NT2/D1 (cell line): ENCODE results near the gene ADAMTS4.

Experiments used
- DNase-seq: peaks from one replicate; pipeline ENCODE4 v3.0.0-alpha.2; 2011; ENCODE audit warnings: low read depth, low spot score
- H3K27me3 ChIP-seq: 2 replicates; pipeline ENCODE4 v1.6.0; 2011; ENCODE audit warnings: mild to moderate bottlenecking; ENCODE audit not compliant: insufficient read length, insufficient read depth
- H3K36me3 ChIP-seq: 2 replicates; pipeline ENCODE4 v1.6.1; 2011; ENCODE audit warnings: mild to moderate bottlenecking, low read length, mixed read lengths; ENCODE audit not compliant: insufficient read depth, insufficient read length
- H3K4me1 ChIP-seq: 2 replicates; pipeline ENCODE4 v1.5.1; 2011; ENCODE audit not compliant: insufficient read depth, insufficient read length
- H3K4me3 ChIP-seq: 2 replicates; pipeline ENCODE4 v1.5.1; 2011; ENCODE audit warnings: low read depth; ENCODE audit not compliant: insufficient read length
- H3K9ac ChIP-seq: 2 replicates; pipeline ENCODE4 v1.6.0; 2011; ENCODE audit warnings: low read depth; ENCODE audit not compliant: insufficient read length
- H3K9me3 ChIP-seq: 2 replicates; pipeline ENCODE4 v1.5.1; 2011; ENCODE audit warnings: mild to moderate bottlenecking, low read length; ENCODE audit not compliant: insufficient read depth
- SUZ12 ChIP-seq: IDR thresholded peaks from 2 replicates; pipeline ENCODE4 v1.6.1; 2011; ENCODE audit not compliant: insufficient read length, insufficient read depth; ENCODE audit errors: extremely low read depth
- YY1 ChIP-seq: IDR thresholded peaks from 2 replicates; pipeline ENCODE4 v1.6.1; 2011; ENCODE audit not compliant: insufficient read length, insufficient read depth
- ZNF274 ChIP-seq: IDR thresholded peaks from 2 replicates; pipeline ENCODE4 v1.6.1; 2011; ENCODE audit warnings: mild to moderate bottlenecking, low read depth, low read length

Gene ADAMTS4

DNA sequence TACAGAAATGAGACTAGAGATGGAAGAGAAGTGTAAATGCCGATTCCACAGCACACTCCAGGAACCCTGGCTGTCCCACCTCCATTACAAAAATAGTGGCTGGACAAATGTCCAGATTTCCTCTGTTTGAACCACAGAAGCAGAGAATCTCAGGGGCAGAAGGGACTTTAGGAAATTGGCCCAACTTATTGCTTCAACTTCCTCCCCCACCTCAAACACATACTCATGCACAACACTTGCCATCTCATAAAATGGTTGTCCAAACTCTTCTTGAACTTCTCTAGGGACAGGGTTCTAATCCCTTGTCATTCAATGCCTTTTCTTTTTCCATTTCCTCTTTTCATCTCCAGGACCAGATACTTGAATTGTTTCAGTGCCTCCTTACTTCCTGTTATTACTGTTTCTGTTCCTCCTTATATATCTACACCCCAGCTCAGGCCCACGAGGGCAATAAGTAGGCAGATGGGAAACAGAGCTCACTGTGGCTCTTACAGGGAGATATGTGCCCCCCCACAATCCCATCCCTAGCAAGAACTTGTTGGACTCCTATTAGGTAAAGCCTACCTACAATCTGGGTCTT is 13.0 kb downstream of the ADAMTS4 start:
- no peaks in the 10 kb centered on the region for H3K9me3 ChIP-seq
- peaks cover 1% of the 10 kb centered on the region for H3K4me1 ChIP-seq
- H3K4me3 ChIP-seq: no peak overlapping the region
- TF ChIP-seq ZNF274 (no peak), YY1 (no peak), SUZ12 (no peak)
- DNase-seq: no peak
- H3K27me3 ChIP-seq: no peaks in the 10 kb centered on the region
- peaks cover 8% of the 10 kb centered on the region for H3K36me3 ChIP-seq
- no peak overlapping the region for H3K9ac ChIP-seq

DNA sequence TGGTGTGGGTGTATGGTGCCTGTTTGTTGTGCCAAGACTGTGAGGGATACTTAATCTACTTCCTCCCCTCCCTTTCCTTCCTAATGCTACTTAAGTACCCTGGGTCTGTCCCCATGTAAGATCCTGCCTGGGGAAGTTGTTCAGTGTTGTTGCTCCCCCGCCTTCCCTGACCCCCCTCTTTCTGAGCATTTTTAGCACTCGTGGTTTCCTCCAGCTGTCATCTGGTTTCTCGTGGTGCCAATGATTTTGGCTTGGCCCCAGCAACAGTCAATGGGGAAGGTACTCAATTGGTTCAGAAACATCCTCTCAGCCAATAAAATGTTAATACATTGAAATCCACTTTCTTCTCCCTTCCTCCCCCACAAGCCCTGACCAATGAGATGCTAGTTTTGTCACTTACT is 13.6 kb downstream of the ADAMTS4 start:
- H3K4me1 ChIP-seq: no peaks in the 10 kb centered on the region
- no peaks in the 10 kb centered on the region for H3K27me3 ChIP-seq
- H3K36me3 ChIP-seq: peaks cover 4% of the 10 kb centered on the region
- H3K9ac ChIP-seq: no peak overlapping the region
- no peak for DNase-seq
- H3K9me3 ChIP-seq: no peaks in the 10 kb centered on the region
- no peak overlapping the region for H3K4me3 ChIP-seq
- TF ChIP-seq ZNF274: no peak
- no peak for TF ChIP-seq YY1
- TF ChIP-seq SUZ12: no peak

- Histone ChIP-seq H3K9me3 (no peaks in the 10 kb centered on the region), H3K4me3 (no peak overlapping the region), H3K36me3 (no peaks in the 10 kb centered on the region), H3K4me1 (no peaks in the 10 kb centered on the region), H3K27me3 (no peaks in the 10 kb centered on the region), H3K9ac (no peak overlapping the region)
- DNase-seq: no peak
- TF ChIP-seq YY1 (no peak), SUZ12 (no peak), ZNF274 (no peak)
These were observed 16.6 kb downstream of the ADAMTS4 start for GRCh38 chr1:161182214-161182613.

GRCh38 chr1:161180639-161181038 is 18.2 kb downstream of the ADAMTS4 start:
- DNase-seq: no peak
- no peak overlapping the region for H3K9ac ChIP-seq
- TF ChIP-seq YY1 (no peak), ZNF274 (no peak), SUZ12 (no peak)
- H3K4me1 ChIP-seq: peaks cover 8% of the 10 kb centered on the region
- H3K4me3 ChIP-seq: no peak overlapping the region
- H3K36me3 ChIP-seq: peaks cover 9% of the 10 kb centered on the region
- no peaks in the 10 kb centered on the region for H3K27me3 ChIP-seq
- no peaks in the 10 kb centered on the region for H3K9me3 ChIP-seq

- Histone ChIP-seq H3K36me3 (peaks cover 18% of the 10 kb centered on the region), H3K9ac (no peak overlapping the region), H3K9me3 (no peaks in the 10 kb centered on the region), H3K4me3 (no peak overlapping the region), H3K4me1 (peaks cover 8% of the 10 kb centered on the region), H3K27me3 (no peaks in the 10 kb centered on the region)
- DNase-seq: no peak
- TF ChIP-seq SUZ12 (no peak), ZNF274 (no peak), YY1 (no peak)
These were observed 19.2 kb downstream of the ADAMTS4 start for GRCh38 chr1:161179698-161180097.

DNA sequence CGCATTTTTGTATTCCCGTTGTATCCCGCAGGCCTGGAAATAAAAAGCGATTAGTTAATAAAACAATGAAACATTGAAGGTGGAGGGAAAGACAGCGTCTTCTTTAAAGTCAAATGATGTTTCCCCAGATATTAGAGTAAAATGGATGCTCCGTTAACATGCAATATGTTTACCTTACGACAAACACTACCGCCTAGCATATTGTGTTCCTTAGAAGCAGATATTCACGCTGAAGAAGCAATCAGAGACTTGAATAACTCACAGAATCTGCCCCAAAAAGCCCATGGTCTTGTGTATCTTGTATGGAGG is 21.0 kb downstream of the ADAMTS4 start:
- no peak for TF ChIP-seq SUZ12
- TF ChIP-seq YY1: no peak
- TF ChIP-seq ZNF274: no peak
- Histone ChIP-seq H3K9ac (peak overlapping the region; percentile 92), H3K4me1 (peaks cover 8% of the 10 kb centered on the region)

GRCh38 chr1:161177112-161177935 is 21.5 kb downstream of the ADAMTS4 start, which contains the start of gene B4GALT3:
Gene B4GALT3, minus strand, starts transcription at chr1:161177507. Its CDS starts 1,447 bp downstream, at chr1:161176060.
- Histone ChIP-seq H3K27me3 (no peaks in the 10 kb centered on the region), H3K9me3 (no peaks in the 10 kb centered on the region), H3K9ac (peak within 1 kb of the TSS; percentile 92), H3K4me1 (peaks cover 8% of the 10 kb centered on the region), H3K4me3 (peak within 1 kb of the TSS; percentile 90), H3K36me3 (peaks cover 39% of the 10 kb centered on the region)
- DNase-seq: peak; percentile 88
- TF ChIP-seq ZNF274: no peak
- TF ChIP-seq YY1: peak; percentile 95

More for the DNA sequence above, 21.0 kb downstream of the ADAMTS4 start:
- no peak for DNase-seq
- H3K4me3 ChIP-seq: peak overlapping the region; percentile 90
- H3K9me3 ChIP-seq: no peaks in the 10 kb centered on the region
- H3K36me3 ChIP-seq: peaks cover 34% of the 10 kb centered on the region
- H3K27me3 ChIP-seq: no peaks in the 10 kb centered on the region
